ENCODE measurements around the gene NF1. TPM values are rescaled to one million over a fixed set of nuclear protein-coding genes. Genes with fewer than 3 reads are reported as not detected.

The NF1 gene
- total and polyA plus RNA-seq, 2 of the 13 experiments (the other 11 are each of a cell fraction or from before 2014, with no cell fraction given): 21.5 to 26.5 TPM

DNA sequence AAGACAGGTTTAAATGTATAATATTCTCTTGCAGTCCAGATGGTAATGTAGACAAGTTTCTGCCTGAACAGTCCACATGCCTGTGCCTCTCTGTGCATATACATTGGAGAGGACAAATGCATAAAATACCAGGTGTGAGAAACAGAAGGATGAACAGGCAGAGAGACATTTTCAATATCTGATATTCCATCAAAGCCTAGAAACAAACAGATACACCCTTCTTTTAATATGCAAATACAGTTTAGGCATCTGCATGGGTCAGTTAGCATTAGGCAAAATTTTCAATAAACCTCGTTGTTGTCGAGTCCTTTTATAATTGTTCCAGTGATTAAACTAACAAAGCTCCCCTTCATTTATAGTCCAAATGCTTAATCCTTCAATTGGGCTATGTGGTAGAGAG lies 201.4 kb downstream of the NF1 start:
- Histone ChIP-seq H3K4me3 (replicated peaks in 1 of 3; ENCODE audit: insufficient read depth in 1 of 3, low read depth in 2 of 3, low read length in 3 of 3) (no peak overlapping the region), H3K4me2 (ENCODE audit: low read depth, low read length) (no peak overlapping the region), H3K27ac (ENCODE audit: extremely low read length, insufficient read depth, low read length) (no peak overlapping the region), H3K27me3 (ENCODE audit: control insufficient read depth in 1 of 2, insufficient read depth in 2 of 2, low read length in 2 of 2) (no peaks in the 10 kb centered on the region), H3K9me3 (ENCODE audit: low read length) (no peaks in the 10 kb centered on the region), H2AFZ (ENCODE audit: low read length) (no peak overlapping the region), H3K36me3 (replicated peaks in 1 of 2; ENCODE audit: control insufficient read depth in 1 of 2, insufficient read depth in 2 of 2, low read length in 2 of 2) (no peaks in the 10 kb centered on the region; a peak in 2 of 5 replicates), H3K79me2 (ENCODE audit: insufficient read depth, low read length) (no peaks in the 10 kb centered on the region), H4K20me1 (ENCODE audit: insufficient read depth, low read length) (no peaks in the 10 kb centered on the region), H3K4me1 (ENCODE audit: insufficient read depth, low read length) (no peaks in the 10 kb centered on the region), H3K9ac (ENCODE audit: insufficient read depth, low read depth, low read length) (no peak overlapping the region)
- ChIA-PET CTCF (ENCODE audit: low intra/inter-chr PET ratio, low total read pairs) (no interaction called here), POLR2A (no interaction called here)
- intact Hi-C loops (cut with micrococcal nuclease; ENCODE audit: unreplicated experiment): no loop called here
- no peak for ATAC-seq
- TF ChIP-seq, protein P1, sequence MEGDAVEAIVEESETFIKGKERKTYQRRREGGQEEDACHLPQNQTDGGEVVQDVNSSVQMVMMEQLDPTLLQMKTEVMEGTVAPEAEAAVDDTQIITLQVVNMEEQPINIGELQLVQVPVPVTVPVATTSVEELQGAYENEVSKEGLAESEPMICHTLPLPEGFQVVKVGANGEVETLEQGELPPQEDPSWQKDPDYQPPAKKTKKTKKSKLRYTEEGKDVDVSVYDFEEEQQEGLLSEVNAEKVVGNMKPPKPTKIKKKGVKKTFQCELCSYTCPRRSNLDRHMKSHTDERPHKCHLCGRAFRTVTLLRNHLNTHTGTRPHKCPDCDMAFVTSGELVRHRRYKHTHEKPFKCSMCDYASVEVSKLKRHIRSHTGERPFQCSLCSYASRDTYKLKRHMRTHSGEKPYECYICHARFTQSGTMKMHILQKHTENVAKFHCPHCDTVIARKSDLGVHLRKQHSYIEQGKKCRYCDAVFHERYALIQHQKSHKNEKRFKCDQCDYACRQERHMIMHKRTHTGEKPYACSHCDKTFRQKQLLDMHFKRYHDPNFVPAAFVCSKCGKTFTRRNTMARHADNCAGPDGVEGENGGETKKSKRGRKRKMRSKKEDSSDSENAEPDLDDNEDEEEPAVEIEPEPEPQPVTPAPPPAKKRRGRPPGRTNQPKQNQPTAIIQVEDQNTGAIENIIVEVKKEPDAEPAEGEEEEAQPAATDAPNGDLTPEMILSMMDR (CRISPR knock-in tag; IDR thresholded peaks at IDR 0.05): no peak
- TF ChIP-seq PITX1 (CRISPR knock-in tag; IDR thresholded peaks at IDR 0.05) (no peak), SMYD3 (CRISPR knock-in tag; IDR thresholded peaks at IDR 0.05) (no peak), SMARCC2 (IDR thresholded peaks at IDR 0.05) (no peak), ZNF431 (CRISPR knock-in tag; IDR thresholded peaks at IDR 0.05; ENCODE audit: borderline replicate concordance, low read depth) (no peak), ZNF235 (CRISPR knock-in tag; IDR thresholded peaks at IDR 0.05; ENCODE audit: borderline replicate concordance) (no peak), ZNF17 (CRISPR knock-in tag; IDR thresholded peaks at IDR 0.05) (no peak), ZNF329 (CRISPR knock-in tag; IDR thresholded peaks at IDR 0.05; ENCODE audit: low read depth) (no peak), ZNF619 (CRISPR knock-in tag; IDR thresholded peaks at IDR 0.05) (no peak), EP300 (IDR thresholded peaks at IDR 0.05; ENCODE audit: low read depth in 2 of 2, low read length in 2 of 2) (no peak), EP300 (CRISPR knock-in tag; IDR thresholded peaks at IDR 0.05; ENCODE audit: borderline replicate concordance) (no peak), AHR (CRISPR knock-in tag; IDR thresholded peaks at IDR 0.05) (no peak), KAT2B (IDR thresholded peaks at IDR 0.05; ENCODE audit: borderline replicate concordance, low read depth, low read length) (no peak), RNF2 (conservative IDR thresholded peaks at IDR 0.05; ENCODE audit: low read depth) (no peak)
- TF ChIP-seq, protein P2, sequence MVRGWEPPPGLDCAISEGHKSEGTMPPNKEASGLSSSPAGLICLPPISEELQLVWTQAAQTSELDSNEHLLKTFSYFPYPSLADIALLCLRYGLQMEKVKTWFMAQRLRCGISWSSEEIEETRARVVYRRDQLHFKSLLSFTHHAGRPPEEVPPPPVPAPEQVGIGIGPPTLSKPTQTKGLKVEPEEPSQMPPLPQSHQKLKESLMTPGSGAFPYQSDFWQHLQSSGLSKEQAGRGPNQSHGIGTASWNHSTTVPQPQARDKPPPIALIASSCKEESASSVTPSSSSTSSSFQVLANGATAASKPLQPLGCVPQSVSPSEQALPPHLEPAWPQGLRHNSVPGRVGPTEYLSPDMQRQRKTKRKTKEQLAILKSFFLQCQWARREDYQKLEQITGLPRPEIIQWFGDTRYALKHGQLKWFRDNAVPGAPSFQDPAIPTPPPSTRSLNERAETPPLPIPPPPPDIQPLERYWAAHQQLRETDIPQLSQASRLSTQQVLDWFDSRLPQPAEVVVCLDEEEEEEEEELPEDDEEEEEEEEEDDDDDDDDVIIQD (CRISPR knock-in tag; IDR thresholded peaks at IDR 0.05; ENCODE audit: low read depth): no peak
- TF ChIP-seq, protein P3, sequence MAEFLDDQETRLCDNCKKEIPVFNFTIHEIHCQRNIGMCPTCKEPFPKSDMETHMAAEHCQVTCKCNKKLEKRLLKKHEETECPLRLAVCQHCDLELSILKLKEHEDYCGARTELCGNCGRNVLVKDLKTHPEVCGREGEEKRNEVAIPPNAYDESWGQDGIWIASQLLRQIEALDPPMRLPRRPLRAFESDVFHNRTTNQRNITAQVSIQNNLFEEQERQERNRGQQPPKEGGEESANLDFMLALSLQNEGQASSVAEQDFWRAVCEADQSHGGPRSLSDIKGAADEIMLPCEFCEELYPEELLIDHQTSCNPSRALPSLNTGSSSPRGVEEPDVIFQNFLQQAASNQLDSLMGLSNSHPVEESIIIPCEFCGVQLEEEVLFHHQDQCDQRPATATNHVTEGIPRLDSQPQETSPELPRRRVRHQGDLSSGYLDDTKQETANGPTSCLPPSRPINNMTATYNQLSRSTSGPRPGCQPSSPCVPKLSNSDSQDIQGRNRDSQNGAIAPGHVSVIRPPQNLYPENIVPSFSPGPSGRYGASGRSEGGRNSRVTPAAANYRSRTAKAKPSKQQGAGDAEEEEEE (CRISPR knock-in tag; IDR thresholded peaks at IDR 0.05; ENCODE audit: borderline replicate concordance): no peak
- in situ Hi-C loops (cut with HindIII; ENCODE audit: extremely low pct_ligation_motif_present, low pct_unique_long_range_greater_than_20kb): no loop called here
- 93% methylated on average over 2 of the region's 2 CpGs for WGBS (ENCODE audit: low lambda C conversion rate)
- FAIRE-seq: no peak
- DNase-seq (ENCODE audit: low spot score): no peak
- BruUV-seq (replicated peaks): no TSS peak
